Renal cortical epithelial cell (primary cell): ENCODE measurements around the gene DIAPH3. TPM values are rescaled to one million over a fixed set of nuclear protein-coding genes. Genes with fewer than 3 reads are reported as not detected.

Experiments
- DNase-seq: peaks from one replicate; pipeline ENCODE4 v3.0.0-alpha.2; 2011; ENCODE audit warnings: low read depth
- total RNA-seq: library from RNA; depleted of rRNA; stranded (reverse); fragments of >200 nt; gene quantifications from 2 replicates; pipeline ENCODE4 v1.2.3, GENCODE V29; 2014

The DIAPH3 gene
- total RNA-seq, 1 donor from 2014 or later, result 20.8 TPM

DNA sequence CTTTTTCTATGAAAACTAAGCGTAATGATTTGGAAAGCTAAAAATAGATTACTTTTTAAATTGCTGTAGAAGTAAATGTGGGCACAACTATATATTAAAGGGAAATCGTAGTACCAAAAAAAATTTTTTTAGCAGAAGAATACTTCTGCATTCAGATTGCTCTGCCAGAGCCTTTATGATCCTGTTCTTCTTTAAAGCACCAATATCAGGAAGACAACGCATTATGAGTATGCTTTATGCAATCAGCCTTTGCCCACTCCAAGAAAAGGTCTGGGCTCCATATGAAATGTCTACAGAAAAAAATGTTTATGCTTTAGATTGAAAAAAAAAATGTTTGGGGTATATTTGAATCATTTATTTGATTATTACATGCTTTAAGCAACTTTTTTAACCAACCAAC, 137.4 kb downstream of the DIAPH3 start:
- no peak for DNase-seq

DNA sequence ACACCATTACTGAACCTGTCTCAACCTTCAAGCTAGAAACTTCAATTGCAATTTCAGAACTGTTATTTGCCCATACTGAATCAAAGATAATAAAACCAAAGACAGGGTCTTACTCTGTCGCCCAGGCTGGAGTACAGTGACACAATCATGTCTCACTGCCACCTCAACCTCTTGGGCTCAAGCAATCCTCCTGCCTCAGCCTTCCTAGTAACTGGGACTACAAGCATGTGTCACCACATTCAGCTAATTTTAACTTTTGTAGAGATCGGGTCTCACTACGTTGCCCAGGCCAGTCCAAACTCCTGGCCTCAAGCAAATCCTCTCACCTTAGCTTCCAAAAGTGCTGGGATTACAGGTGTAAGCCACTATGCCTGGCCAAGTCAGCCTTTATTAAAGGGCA, 143.4 kb downstream of the DIAPH3 start:
- DNase-seq, result no peak

DNA sequence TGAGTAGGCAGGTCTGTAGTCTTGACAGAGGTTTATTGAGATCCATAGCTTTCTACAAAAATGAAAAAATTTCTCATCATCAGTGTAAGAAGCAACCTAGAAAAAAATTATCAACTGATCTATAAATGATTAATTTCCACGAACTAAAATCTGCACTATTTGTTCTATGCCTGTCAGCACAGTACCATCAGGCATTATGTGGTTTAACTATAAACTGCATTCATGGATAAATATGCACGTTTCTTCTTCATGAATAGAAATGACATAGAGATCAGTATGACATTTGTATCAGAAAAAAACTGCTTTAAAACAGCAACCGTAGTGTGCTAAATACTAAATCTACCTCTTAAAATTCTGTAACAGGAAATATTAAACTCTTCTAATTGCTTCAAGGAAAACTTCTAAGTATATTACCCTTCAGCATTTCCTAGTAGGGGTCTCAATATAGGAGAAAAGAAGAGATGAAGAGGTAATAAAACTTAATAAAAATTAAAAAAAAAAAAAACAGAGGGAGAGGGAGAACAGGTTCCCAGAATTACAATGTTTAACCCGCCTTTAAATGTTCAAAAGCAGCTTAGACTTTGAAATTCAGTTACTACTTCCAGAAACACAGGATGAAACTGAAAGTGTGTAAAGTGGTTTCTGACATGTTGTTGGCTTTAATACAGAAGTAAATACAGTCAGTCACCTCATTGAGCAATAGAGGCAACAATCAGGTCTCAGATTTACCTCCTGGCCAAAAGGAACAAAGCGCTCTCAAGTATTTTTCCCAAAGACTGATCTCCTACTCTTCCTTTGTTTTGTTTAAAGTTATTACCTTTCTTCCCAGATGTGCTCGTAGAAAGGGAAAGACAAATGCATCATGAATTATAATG, 144.4 kb downstream of the DIAPH3 start:
- DNase-seq, result peak; percentile 82

DNA sequence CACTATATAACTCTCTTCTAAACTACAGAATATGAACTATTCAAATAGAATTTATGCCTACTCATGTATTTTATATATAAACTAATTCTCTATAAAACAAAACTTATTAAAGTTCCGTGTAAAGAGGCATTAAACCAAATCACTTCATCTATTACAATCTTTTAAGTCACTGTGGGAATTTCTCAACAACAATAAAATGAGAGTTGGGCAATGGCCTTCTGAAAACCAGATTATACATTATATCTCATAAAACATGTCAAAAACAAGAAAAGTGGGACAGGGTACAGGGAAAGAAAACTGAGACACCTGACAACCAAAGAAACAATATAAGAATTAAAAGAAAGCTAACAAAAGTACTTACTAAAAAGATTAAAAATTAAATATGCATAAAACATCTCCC, 145.2 kb downstream of the DIAPH3 start:
- DNase-seq, result peak; percentile 40

DNA sequence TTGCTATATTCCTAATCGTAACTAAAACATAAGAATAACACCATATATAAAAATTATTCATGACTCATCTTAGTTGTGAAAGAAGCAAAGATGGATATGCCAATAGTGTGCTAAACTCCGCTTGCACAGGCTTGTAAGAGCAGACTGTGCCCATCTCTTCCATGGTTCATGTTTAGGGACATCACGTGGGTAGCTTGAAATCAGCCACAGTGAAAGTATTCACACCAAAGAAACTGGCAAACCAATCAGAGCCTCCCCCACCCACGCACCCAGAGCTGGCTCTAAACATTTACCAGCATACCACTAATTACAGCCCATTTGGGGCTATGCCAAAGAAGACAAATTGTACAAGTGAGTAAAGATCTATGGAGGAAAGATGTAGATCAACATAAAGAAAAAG, 147.5 kb downstream of the DIAPH3 start:
- peak; percentile 53 for DNase-seq

DNA sequence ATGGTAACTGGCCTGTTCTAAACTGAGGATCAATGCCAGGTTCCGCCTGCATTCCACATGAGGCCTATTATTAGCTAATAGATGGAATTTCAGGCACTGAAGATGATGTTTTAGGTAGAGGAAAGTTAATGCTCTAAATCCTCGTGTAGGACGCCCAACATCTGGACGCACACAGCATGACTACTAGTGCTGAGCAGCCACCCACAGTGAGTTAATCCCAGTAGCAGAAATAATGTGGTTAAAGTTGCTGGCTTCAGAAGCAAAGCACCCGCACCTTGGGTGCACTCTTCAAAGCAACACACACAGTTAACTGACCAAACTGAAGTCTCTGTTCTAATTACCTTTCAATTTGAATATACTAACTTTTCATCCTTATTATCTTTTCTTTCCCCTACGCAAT, 150.6 kb downstream of the DIAPH3 start:
- no peak for DNase-seq

DNA sequence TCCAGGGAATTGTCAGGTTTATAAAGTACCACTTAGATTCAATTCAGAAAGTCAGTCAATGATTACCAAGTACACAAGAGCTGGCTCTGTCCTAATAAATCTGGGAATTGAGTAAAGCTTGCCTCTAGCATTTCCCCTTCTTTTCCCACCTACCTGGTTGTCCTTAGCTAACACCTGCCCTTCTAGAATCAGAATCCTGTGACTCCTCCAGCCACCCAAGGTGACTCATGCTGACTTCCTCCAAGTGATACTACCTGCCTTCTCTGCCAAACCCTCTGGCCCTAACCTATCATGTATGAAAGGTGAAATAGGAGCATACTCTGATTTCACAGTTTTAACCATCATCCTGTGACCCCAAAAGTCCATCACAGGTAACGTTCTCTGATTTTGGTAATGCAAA, 151.2 kb downstream of the DIAPH3 start:
- peak; percentile 93 for DNase-seq

DNA sequence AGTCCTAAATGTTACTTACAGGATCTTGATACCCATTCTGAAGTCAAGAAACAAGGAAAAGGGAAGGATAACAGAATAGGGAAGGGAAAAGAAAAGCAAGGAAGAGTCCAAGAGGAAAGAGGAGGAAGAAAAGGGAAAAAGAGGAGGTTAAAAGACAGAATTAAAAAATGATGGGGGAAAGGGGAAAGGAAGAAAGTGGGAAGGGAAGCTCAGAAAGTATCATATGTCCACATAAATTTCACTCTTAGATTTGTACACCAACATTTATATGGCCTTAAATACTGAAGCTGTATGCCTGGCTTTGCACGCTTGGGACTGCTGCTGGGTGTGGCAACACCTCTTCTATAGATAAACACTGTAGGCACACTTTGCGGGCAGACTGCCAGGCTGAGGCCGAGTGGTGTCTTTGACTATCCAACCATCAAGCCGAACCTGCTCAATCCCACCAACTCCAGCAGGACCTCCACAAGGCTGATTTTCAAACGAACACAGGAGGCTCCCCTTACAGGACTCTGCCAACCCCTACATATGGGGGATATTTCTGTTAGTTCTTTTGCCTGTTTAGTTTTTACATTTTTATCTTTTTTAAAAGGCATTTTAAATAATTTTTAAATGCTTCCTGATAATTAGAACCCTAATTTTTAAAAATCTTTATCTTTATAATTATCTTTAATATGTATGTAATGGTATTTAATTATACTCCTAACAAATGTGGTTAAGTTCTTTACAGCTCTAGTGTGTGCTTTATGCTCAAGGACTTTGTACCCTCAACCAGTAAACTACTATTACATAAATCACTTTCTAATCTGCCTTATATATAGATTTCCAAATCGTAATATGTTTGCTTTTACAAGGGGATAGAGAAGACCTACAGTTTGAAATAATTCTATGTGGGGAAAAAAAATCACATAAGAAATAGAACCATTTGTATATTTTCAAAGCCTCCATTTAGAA, 154.2 kb downstream of the DIAPH3 start:
- no peak for DNase-seq

DNA sequence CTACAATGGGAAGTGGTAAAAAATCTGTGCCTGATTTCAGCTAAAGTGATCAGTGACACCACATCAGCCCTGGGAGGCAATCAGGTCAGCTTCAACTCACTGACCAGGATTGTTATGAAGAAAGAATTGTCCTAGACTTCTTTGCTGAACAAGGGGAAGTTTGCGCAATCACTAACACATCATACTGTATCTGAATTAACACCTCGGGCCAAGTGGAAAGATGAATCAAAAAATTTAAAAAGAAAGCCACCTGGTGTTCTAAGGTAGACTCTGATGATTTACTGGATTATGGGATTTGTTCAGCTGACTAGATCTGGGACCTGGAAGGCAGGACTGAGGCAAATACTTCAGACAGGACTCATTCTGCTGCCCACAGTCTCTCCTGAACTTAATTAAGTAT, 161.8 kb downstream of the DIAPH3 start:
- DNase-seq, result peak; percentile 43

DNA sequence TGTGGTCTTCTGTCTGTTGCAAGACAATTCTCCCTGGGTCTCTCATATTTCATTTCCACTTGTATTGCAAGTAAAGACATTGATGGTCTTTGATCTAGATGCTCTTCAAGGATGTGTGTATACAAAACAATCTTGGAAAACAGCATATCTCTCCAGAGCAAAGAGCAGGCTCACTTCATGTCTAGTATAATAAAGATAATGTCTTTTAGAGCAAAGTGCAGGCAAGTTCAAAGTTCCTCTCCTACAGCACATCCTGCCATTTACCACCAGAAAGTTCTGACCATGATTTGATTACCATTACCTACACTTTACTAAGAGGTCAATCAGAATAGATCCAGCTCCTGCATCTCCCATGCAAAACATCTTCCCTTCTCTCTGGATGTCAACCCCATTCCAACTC, 162.8 kb downstream of the DIAPH3 start:
- no peak for DNase-seq

DNA sequence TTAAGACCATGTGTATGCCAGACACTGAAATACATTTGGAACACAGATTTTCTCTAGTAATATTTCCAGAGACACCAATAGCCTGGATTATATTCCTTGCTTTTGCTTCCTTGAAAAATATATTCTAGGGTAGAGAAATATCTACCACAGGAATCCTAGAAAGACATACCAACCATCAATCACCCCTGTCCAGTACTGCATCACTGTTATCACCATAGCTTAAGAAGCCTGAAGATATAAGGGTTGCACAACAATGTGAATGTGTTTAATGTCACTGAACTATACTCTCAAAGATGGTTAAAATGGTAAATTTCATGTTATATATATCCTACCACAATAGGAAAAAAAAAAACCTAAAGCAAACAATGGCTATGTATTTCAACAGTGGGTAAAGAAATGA, 163.6 kb downstream of the DIAPH3 start:
- no peak for DNase-seq

DNA sequence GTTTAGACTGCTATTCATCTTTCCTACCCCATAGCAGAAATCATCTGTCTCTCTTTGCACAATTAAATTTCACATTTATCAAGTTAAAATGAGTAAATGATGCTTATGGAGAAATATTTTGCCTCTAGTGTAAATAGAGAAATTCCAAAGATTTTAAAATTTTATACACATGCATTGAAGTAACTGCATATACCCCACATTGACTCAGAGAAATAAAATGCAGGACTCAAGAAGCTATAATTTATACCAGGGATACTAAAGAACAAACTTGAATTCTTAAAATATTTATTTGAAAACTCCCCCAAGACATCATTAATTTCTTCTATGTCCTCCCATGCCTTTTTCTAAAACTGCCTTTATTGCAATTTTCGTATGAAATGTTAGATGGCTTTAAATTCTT, 165.8 kb downstream of the DIAPH3 start:
- DNase-seq, result no peak

DNA sequence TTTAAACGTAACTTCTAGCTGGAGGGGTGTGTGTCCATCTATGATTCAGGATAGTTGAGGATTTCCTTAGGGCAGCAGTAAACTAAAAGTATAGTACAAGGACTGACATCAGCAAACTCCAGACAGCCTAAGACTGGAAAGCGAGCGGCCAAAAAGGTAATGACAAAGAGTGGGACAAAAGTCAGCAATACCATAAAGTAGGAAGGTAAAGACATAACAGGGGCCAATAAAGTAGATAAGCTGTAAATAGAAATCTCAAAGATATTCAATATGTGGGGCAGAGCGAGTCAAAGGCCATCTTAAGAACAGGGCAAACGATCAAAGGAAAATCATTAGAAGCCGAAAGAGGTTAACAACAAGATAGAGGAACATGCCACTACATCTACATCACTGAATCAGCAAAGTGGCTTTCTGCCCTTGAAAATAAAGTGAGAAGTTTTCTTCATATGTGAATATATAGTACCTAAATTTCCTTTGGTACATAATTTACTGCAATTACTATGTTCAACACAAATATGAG, 167.2 kb downstream of the DIAPH3 start:
- DNase-seq, result no peak

DNA sequence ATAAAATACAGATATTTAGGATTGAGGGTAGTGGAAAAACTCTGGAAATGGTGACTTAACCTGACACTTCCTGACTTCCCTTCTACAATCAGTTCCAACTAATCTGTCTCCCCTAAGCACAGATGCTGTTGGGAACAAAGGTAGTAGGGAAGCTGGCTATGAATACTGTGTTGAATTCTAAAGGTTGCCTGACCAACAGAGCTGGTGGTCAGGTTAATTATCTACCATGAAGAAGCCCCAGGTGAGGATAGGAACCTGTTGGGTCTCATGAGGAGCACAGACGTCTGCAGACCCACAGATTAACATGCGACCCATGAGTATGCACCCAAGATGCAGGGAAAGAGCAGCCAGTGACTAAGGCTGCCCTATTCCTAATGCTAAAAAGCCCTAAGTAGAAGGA, 172.3 kb downstream of the DIAPH3 start:
- peak; percentile 7 for DNase-seq

DNA sequence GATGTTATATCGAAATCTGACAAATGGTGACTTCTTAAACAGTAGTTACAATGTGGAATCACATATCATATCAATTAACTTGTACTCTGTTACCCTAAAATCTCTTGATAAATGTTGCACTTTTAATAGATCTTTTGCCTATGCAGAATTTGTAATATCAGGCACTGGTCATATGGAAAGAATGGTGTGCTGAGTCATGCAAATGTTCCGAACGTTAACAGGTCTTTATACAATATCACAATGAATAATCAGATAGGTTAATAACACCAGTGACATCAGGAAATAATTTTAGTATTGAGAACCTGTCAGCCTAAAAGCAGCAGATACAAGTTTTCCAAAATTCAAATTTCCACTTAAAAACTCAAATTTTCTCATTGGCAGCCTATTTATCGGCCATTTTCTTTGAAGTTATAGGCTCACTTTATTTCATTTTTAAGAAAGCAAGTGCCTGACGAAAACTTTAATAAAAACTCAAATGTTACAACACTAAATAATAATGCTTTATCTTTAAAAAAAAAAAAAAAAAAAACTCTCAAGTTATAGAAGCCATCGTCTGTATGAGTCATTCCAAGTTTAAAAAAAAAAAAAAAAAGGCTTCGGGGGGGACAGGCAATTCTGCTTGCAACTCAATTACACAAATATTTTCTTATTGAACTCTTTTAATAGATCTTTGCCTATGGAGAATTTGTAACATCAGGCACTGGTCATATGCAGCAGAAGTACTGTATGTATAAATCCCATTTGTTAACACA, 180.9 kb downstream of the DIAPH3 start:
- DNase-seq, result no peak

DNA sequence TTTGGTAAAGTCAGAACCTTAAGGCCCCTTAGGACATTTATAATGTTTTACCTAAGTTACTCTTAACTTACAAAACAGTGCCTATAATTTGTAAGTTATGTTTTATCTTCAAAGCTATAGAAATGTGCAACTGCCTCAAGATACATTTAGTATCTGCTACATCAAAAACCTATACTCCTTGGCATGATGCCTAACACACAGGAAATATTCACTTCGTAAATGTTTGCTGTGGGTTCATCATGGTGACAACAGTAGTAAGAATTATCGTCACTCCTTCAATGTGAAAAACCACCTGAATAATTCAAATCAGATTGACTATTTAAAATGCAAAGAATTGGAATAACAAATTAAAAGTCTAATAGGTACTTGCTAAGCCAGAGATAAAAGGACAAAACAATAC, 184.1 kb downstream of the DIAPH3 start:
- DNase-seq, result no peak

DNA sequence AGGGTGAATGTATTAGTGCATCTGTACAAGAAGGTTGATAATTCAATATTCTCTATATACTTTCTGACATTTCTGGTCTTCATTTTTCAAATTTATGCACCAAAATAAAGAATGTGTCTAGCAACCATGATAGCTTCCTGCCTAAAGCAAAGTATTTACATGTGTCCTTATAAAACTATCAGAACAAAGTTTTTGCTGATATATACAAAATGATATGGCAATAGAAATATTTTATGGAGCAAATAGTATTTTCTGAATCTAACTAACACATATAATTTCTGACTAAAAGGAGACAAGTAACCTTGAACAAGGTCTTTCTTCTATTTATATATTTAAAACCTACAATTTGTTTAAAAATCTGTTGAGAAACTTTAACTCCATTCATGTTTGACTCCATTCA, 184.9 kb downstream of the DIAPH3 start:
- no peak for DNase-seq

DNA sequence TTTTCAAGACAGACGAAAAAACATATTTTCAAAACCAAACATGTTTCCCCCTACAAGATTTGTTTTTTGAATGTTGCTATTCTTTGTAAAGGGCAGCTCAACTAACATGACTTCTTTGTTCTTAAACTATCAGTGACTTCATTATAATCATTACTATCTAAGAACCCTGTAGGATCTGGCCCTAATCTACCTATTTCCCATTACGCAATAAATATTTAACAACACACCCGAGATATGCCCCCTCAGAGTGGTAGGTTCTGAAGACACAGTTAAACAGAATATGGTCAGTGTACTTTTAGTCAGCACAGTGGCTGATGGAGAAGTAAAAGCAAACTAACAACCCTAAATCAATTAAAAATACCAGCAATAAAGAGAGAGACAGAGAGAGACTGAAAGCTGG, 186.9 kb downstream of the DIAPH3 start:
- DNase-seq, result no peak

DNA sequence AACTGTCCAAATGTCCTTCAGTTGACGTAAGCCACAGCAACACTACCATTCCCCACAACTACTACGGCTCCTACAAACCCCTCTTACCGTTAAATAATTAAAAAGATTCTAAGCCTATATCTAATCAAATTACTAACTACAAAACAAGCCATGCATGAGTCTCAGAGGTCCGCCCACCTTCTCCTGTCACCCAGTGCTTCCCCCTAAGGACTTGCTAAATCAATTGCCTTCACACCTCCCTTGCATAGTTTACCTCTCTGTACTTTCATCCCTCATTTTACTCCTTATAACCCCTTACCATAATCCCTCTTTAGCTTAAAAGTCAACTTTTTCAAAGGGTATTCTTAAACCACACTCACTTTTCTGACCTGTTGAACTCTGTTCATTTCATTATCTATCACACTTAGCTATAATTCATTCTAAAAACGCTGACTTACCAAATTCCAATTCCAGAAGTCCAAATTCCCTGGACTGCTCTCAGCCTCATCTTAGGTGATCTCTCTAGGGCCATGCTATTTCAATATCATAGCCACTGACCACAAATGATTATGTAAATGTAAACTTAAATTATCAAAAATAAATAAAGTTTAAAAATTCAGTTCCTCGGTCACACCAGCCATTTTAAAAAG, 187.8 kb downstream of the DIAPH3 start:
- no peak for DNase-seq

DNA sequence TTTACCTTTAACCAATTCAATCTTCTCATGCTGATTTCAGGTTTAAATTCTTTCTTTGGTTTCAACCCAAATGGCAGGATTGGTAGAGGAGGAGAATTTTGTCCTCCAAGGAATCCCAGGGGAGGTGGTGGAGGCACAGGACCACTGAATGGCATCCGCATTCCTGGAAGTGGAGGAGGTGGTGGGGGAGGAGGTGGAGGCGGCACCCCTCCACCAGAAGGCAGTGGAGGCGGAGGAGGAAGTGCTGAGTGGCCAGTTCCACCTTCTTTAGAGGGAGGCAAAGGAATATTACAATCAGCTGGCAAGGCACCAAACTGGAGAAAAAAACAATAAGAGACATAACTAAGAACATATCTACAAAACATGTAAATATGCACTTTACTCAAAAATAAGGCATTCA, 192.9 kb downstream of the DIAPH3 start:
- no peak for DNase-seq

DNA sequence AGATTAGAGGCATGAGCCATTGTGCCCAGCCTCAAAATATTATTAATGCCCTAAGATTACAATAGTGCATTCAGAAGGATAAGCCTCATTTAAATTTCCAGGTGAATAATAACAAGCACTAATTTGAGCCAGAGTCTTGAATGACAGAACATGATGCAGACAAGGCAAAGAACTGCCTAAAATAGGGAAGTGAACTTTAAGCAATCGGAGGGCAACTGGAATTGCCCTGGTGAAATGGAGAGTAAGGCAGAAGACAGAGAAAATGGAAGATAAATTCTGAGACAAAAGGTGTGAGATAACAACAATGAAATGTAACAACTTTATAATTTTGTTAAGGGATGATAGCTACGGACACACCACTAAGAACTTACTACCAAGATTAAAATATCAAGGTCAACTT, 199.9 kb downstream of the DIAPH3 start:
- DNase-seq, result no peak
